GM23248 (cell line): Measurements from ENCODE around the gene ACTA2. TPM values are rescaled to one million over a fixed set of nuclear protein-coding genes. Genes with fewer than 3 reads are reported as not detected.

Experiments
- DNase-seq: peaks from one replicate; pipeline ENCODE4 v3.0.0-alpha.2; 2015
- H2AFZ ChIP-seq: fragments of 200-600 bp; sonication (generic); 2 replicates; pipeline ENCODE4 v1.6.1; 2016; ENCODE audit warnings: antibody characterized with exemption
- H3F3A ChIP-seq: fragments of 200-600 bp; sonication (generic); 2 replicates; pipeline ENCODE4 v1.6.1; 2016; ENCODE audit warnings: mild to moderate bottlenecking, antibody characterized with exemption, mixed run types; ENCODE audit not compliant: insufficient read depth
- H3K27ac ChIP-seq: fragments of 200-600 bp; sonication (generic); 2 replicates; pipeline ENCODE4 v1.5.1; 2016; ENCODE audit warnings: mild to moderate bottlenecking
- H3K27me3 ChIP-seq: fragments of 200-600 bp; sonication (generic); replicated peaks from 2 replicates; pipeline ENCODE4 v1.6.1; 2016; ENCODE audit warnings: mild to moderate bottlenecking; ENCODE audit not compliant: insufficient read depth
- H3K36me3 ChIP-seq: fragments of 200-600 bp; sonication (generic); 2 replicates; pipeline ENCODE4 v1.6.1; 2016; ENCODE audit warnings: low read depth, mild to moderate bottlenecking
- H3K4me1 ChIP-seq: fragments of 200-600 bp; sonication (generic); 2 replicates; pipeline ENCODE4 v1.6.1; 2016; ENCODE audit warnings: mild to moderate bottlenecking; ENCODE audit not compliant: insufficient read depth
- H3K4me2 ChIP-seq: fragments of 200-600 bp; sonication (generic); one replicate; pipeline ENCODE4 v1.6.1; 2016; ENCODE audit warnings: mild to moderate bottlenecking; ENCODE audit not compliant: unreplicated experiment
- H3K4me3 ChIP-seq: fragments of 200-600 bp; sonication (generic); 2 replicates; pipeline ENCODE4 v1.5.1; 2016; ENCODE audit warnings: mild to moderate bottlenecking
- H3K79me2 ChIP-seq: fragments of 200-600 bp; sonication (generic); 2 replicates; pipeline ENCODE4 v1.6.1; 2016; ENCODE audit warnings: mild to moderate bottlenecking; ENCODE audit not compliant: insufficient read depth
- H3K9ac ChIP-seq: fragments of 200-600 bp; sonication (generic); 2 replicates; pipeline ENCODE4 v1.6.1; 2016; ENCODE audit warnings: mild to moderate bottlenecking
- H3K9me2 ChIP-seq: fragments of 200-600 bp; sonication (generic); 2 replicates; pipeline ENCODE4 v1.6.1; 2016; ENCODE audit warnings: mixed run types, mild to moderate bottlenecking, moderate library complexity; ENCODE audit not compliant: insufficient read depth
- H3K9me3 ChIP-seq: fragments of 200-600 bp; sonication (generic); one replicate; pipeline ENCODE4 v1.6.1; 2017; ENCODE audit warnings: low read depth
- H4K20me1 ChIP-seq: fragments of 200-600 bp; sonication (generic); 2 replicates; pipeline ENCODE4 v1.6.0; 2016; ENCODE audit not compliant: insufficient read depth
- EZH2 ChIP-seq: fragments of 200-600 bp; sonication (generic); IDR thresholded peaks from 2 replicates; pipeline ENCODE4 v1.6.1; 2018; ENCODE audit warnings: antibody characterized with exemption, mild to moderate bottlenecking; ENCODE audit not compliant: insufficient read depth, poor library complexity, severe bottlenecking
- EZH2phosphoT487 ChIP-seq: fragments of 200-600 bp; sonication (generic); IDR thresholded peaks from 2 replicates; pipeline ENCODE4 v1.6.1; 2018; ENCODE audit warnings: antibody characterized with exemption, moderate library complexity, mild to moderate bottlenecking, low read depth; ENCODE audit not compliant: insufficient read depth
- WGBS, 2 experiments: methylation state at CpG; one replicate each; pipeline ENCODE4 v1.1.6; 2015 to 2017; ENCODE audit warnings: low lambda C conversion rate in 2 of 2, low coverage in 1 of 2; ENCODE audit errors: missing lambda C conversion rate in 2 of 2; 5-methylcytosine and 5-hydroxymethylcytosine counted together
- in situ Hi-C: fragments of 300-500 bp; cut with MboI; formaldehyde crosslinking; loops from 2 replicates; pipeline ENCODE4 v1.15.0; 2020
- polyA plus RNA-seq: library from polyadenylated mRNA; unstranded; fragments of >200 nt; fragmentation: Nextera tagmentation; extraction: Ambion mirVana; gene quantifications from 2 replicates; pipeline ENCODE4 v1.2.1, GENCODE V29; 2016
- total RNA-seq: library from RNA; depleted of rRNA; stranded (reverse); fragments of >200 nt; shearing (Covaris generic); gene quantifications from 2 replicates; pipeline ENCODE4 v1.2.3, GENCODE V29; 2014; rRNA removed

ACTA2 gene
- total RNA-seq (161 and 164 TPM in 2 replicates), polyA plus RNA-seq (249 and 262 TPM in 2 replicates)

GRCh38 chr10:88952647-88953111, at the start of gene ACTA2:
ACTA2 (minus strand) TSS chr10:88952773; CDS start chr10:88948930, 3,843 bp downstream.
- WGBS, 2 experiments: 48 to 49% methylated on average over 8 of the region's 8 CpGs
- H4K20me1 ChIP-seq: no peaks in the 10 kb centered on the region
- peak; percentile 78 for DNase-seq
- peaks cover 43% of the 10 kb centered on the region for H3K4me1 ChIP-seq
- H3K27me3 ChIP-seq: no peaks in the 10 kb centered on the region
- H3K79me2 ChIP-seq: peaks cover 28% of the 10 kb centered on the region
- TF ChIP-seq EZH2: no peak
- no peak for TF ChIP-seq EZH2phosphoT487
- H3K4me2 ChIP-seq: peak within 1 kb of the TSS; percentile 87
- peak within 1 kb of the TSS; percentile 32; the same call in 1 of the 2 replicates for H2AFZ ChIP-seq
- no peaks in the 10 kb centered on the region for H3K36me3 ChIP-seq
- in situ Hi-C loops: no loop called here
- H3K9me3 ChIP-seq: no peaks in the 10 kb centered on the region
- H3K4me3 ChIP-seq: peak within 1 kb of the TSS; percentile 54
- peak within 1 kb of the TSS; percentile 41; the same call in 1 of the 2 replicates for H3K9ac ChIP-seq
- no peaks in the 10 kb centered on the region for H3K9me2 ChIP-seq
- H3K27ac ChIP-seq: peak within 1 kb of the TSS; percentile 66
- peaks cover 50% of the 10 kb centered on the region for H3F3A ChIP-seq

DNA sequence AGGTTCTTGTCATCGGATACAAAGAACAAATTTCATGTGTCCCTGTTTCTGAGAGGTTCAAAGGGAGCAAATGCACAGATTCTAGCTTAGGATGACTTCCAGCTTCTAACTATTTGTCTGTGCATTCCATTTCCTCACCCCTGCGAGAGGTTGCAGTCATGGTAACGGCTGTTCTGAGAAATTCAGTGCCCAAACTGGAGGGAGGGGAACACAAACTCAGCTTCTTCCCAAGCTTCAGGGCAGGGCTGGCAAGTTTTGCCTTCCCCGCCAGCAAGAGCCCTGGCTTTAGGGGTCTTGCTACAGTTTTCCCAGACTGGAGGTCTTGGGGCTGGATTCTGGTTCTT, 49.1 kb upstream of the ACTA2 start:
- in situ Hi-C loops: no loop called here
- no peak overlapping the region for H2AFZ ChIP-seq

DNA sequence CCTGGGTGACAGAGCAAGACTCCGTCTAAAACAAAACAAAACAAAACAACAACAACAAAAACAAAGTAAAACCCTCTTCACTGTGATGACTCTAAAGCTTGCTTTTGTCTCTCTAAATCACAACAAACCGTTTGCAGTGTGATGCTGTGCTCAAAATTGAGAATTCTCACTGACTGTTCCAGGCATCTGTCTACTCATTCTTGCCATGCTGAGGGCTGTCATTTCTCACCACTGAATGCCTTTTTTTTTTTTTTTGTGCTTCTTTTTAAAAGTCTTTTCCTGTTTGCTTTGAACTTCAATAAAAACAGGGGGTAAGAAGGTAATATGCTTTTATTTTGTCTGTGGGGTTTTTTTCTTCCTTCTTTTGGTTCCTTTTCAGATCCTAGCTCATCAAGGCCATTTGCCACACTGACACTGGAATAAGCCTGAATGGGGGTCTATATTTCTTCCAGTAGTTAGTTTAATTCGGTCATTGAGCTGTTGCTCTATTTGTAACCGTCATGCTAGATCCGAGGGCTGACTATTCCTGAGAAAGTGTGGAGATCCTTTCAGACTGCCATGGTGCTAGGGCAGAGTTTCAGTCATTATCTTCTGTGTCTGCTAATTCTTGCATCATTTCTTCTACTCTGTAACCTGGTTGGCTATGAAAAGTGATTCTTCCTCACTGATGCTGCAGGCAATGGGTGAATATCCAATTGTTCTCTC, 48.6 kb upstream of the ACTA2 start:
- Histone ChIP-seq H3K27me3 (no peaks in the 10 kb centered on the region), H3K9me2 (no peaks in the 10 kb centered on the region), H3K79me2 (peaks cover 97% of the 10 kb centered on the region), H3K9me3 (no peaks in the 10 kb centered on the region), H3K4me1 (peaks cover 37% of the 10 kb centered on the region), H3K36me3 (peaks cover 34% of the 10 kb centered on the region), H3F3A (no peaks in the 10 kb centered on the region), H3K4me2 (peak overlapping the region; percentile 78), H3K4me3 (peak overlapping the region; percentile 55; the same call in 1 of the 2 replicates), H3K27ac (peak overlapping the region; percentile 14), H3K9ac (peak overlapping the region; percentile 55), H4K20me1 (no peaks in the 10 kb centered on the region), H2AFZ (peak overlapping the region; percentile 54; the same call in 1 of the 2 replicates)
- 59 to 62% methylated on average over 5 of the region's 5 CpGs for WGBS, 2 experiments
- no peak for TF ChIP-seq EZH2phosphoT487
- peak; percentile 54 for DNase-seq
- in situ Hi-C loops: no loop called here

More for the DNA sequence above, 49.1 kb upstream of the ACTA2 start:
- Histone ChIP-seq H3K4me2 (no peak overlapping the region), H3K27me3 (no peaks in the 10 kb centered on the region), H3K79me2 (peaks cover 97% of the 10 kb centered on the region), H3K4me3 (no peak overlapping the region), H4K20me1 (no peaks in the 10 kb centered on the region), H3K9ac (peak overlapping the region; percentile 55; the same call in 1 of the 2 replicates), H3K4me1 (peaks cover 32% of the 10 kb centered on the region), H3K27ac (0 out of 2 replicates have a peak overlapping the region, but pooled peaks have one; percentile 14), H3K36me3 (peaks cover 38% of the 10 kb centered on the region), H3F3A (no peaks in the 10 kb centered on the region), H3K9me2 (no peaks in the 10 kb centered on the region), H3K9me3 (no peaks in the 10 kb centered on the region)
- no peak for TF ChIP-seq EZH2
- 95 to 97% methylated on average over 4 of the region's 4 CpGs for WGBS, 2 experiments
- DNase-seq: no peak

- H3K9me2 ChIP-seq: no peaks in the 10 kb centered on the region
- no peaks in the 10 kb centered on the region for H3F3A ChIP-seq
- peak overlapping the region; percentile 55 for H3K4me3 ChIP-seq
- H3K4me2 ChIP-seq: peak overlapping the region; percentile 78
- DNase-seq: peak; percentile 24
- H3K36me3 ChIP-seq: peaks cover 21% of the 10 kb centered on the region
- no peaks in the 10 kb centered on the region for H3K9me3 ChIP-seq
- 96 to 97% methylated on average over 1 of the region's 1 CpG for WGBS, 2 experiments
- H2AFZ ChIP-seq: no peak overlapping the region
- H3K27me3 ChIP-seq: no peaks in the 10 kb centered on the region
- in situ Hi-C loops: no loop called here
- H3K27ac ChIP-seq: peak overlapping the region; percentile 19
- H3K79me2 ChIP-seq: peaks cover 97% of the 10 kb centered on the region
- peaks cover 50% of the 10 kb centered on the region for H3K4me1 ChIP-seq
- TF ChIP-seq EZH2: no peak
- no peak for TF ChIP-seq EZH2phosphoT487
- H4K20me1 ChIP-seq: no peaks in the 10 kb centered on the region
- H3K9ac ChIP-seq: peak overlapping the region; percentile 55
Measured at GRCh38 chr10:88999625-89000024, 47.1 kb upstream of the ACTA2 start.
